GM10248 (cell line): ENCODE results near the gene ARMH4.

Experiments used
- CTCF ChIA-PET: fragments of 300-600 bp; sonication (Branson Sonifier 250); formaldehyde crosslinking; extraction: SDS; loops from one replicate; lab custom pipeline; 2021; ENCODE audit warnings: antibody characterized with exemption; lab: Yijun Ruan, JAX
- POLR2A ChIA-PET: fragments of 350-650 bp; sonication (Branson Sonifier 250); formaldehyde crosslinking; extraction: SDS; loops from one replicate; lab custom pipeline; 2020; ENCODE audit warnings: antibody characterized with exemption; lab: Yijun Ruan, JAX
- DNase-seq: peaks from one replicate; pipeline ENCODE4 v3.0.0; 2012; ENCODE audit errors: extremely low spot score
- CTCF ChIP-seq: IDR thresholded peaks from 2 replicates; pipeline ENCODE4 v1.5.1; 2012; ENCODE audit warnings: mild to moderate bottlenecking, low read depth; ENCODE audit errors: extremely low read depth, missing control alignments, control extremely low read depth

ARMH4 gene

GRCh38 chr14:57987596-57988300 is 164.3 kb downstream of the ARMH4 start:
- no peak for DNase-seq
- POLR2A ChIA-PET = no interaction called here
- CTCF ChIA-PET = interaction anchor here (0.7 to 1.2 kb wide), 2 partner anchors 8 to 15 kb away, joined by 3 read pairs; no protein-coding TSS in a partner anchor
- no peak for TF ChIP-seq CTCF

- CTCF ChIA-PET = no interaction called here
- POLR2A ChIA-PET = no interaction called here
- TF ChIP-seq CTCF = no peak
- DNase-seq = no peak
These were observed 165.0 kb downstream of the ARMH4 start for GRCh38 chr14:57987051-57987450.

- TF ChIP-seq CTCF = no peak
- POLR2A ChIA-PET = no interaction called here
- DNase-seq = no peak
- CTCF ChIA-PET = interaction anchor here (1.4 kb wide), 1 partner anchor 28 kb away, joined by 3 read pairs; no protein-coding TSS in a partner anchor
These were observed 169.0 kb downstream of the ARMH4 start for GRCh38 chr14:57982804-57983634.

GRCh38 chr14:57981817-57982560 is 170.0 kb downstream of the ARMH4 start:
- ChIA-PET CTCF (interaction anchor here (1.4 kb wide), 1 partner anchor 29 kb away, joined by 3 read pairs; no protein-coding TSS in a partner anchor), POLR2A (no interaction called here)
- TF ChIP-seq CTCF = no peak
- DNase-seq = no peak

- CTCF ChIA-PET = interaction anchor here (1.0 to 1.9 kb wide), 3 partner anchors 8 to 32 kb away, joined by 3 to 7 read pairs (median 3); no protein-coding TSS in a partner anchor
- no peak for TF ChIP-seq CTCF
- POLR2A ChIA-PET = no interaction called here
- no peak for DNase-seq
These were observed 172.5 kb downstream of the ARMH4 start for GRCh38 chr14:57979376-57980048.

GRCh38 chr14:57976701-57977100 is 175.3 kb downstream of the ARMH4 start:
- no peak for TF ChIP-seq CTCF
- CTCF ChIA-PET = no interaction called here
- POLR2A ChIA-PET = no interaction called here
- DNase-seq = no peak
